Measurements from ENCODE around the gene FXYD1. TPM values are rescaled to one million over a fixed set of nuclear protein-coding genes. Genes with fewer than 3 reads are reported as not detected.

FXYD1 gene
- total RNA-seq, 1 experiment from 2014 or later = 13.3 TPM

- no peak for TF ChIP-seq IRF2 (CRISPR knock-in tag; IDR thresholded peaks at IDR 0.05; ENCODE audit: borderline replicate concordance, low read depth)
- TF ChIP-seq GTF2I (CRISPR knock-in tag; conservative IDR thresholded peaks at IDR 0.05) = no peak
- TF ChIP-seq, protein P1, sequence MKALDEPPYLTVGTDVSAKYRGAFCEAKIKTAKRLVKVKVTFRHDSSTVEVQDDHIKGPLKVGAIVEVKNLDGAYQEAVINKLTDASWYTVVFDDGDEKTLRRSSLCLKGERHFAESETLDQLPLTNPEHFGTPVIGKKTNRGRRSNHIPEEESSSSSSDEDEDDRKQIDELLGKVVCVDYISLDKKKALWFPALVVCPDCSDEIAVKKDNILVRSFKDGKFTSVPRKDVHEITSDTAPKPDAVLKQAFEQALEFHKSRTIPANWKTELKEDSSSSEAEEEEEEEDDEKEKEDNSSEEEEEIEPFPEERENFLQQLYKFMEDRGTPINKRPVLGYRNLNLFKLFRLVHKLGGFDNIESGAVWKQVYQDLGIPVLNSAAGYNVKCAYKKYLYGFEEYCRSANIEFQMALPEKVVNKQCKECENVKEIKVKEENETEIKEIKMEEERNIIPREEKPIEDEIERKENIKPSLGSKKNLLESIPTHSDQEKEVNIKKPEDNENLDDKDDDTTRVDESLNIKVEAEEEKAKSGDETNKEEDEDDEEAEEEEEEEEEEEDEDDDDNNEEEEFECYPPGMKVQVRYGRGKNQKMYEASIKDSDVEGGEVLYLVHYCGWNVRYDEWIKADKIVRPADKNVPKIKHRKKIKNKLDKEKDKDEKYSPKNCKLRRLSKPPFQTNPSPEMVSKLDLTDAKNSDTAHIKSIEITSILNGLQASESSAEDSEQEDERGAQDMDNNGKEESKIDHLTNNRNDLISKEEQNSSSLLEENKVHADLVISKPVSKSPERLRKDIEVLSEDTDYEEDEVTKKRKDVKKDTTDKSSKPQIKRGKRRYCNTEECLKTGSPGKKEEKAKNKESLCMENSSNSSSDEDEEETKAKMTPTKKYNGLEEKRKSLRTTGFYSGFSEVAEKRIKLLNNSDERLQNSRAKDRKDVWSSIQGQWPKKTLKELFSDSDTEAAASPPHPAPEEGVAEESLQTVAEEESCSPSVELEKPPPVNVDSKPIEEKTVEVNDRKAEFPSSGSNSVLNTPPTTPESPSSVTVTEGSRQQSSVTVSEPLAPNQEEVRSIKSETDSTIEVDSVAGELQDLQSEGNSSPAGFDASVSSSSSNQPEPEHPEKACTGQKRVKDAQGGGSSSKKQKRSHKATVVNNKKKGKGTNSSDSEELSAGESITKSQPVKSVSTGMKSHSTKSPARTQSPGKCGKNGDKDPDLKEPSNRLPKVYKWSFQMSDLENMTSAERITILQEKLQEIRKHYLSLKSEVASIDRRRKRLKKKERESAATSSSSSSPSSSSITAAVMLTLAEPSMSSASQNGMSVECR (CRISPR knock-in tag; IDR thresholded peaks at IDR 0.05; ENCODE audit: borderline replicate concordance) = no peak
- TF ChIP-seq, protein P2, sequence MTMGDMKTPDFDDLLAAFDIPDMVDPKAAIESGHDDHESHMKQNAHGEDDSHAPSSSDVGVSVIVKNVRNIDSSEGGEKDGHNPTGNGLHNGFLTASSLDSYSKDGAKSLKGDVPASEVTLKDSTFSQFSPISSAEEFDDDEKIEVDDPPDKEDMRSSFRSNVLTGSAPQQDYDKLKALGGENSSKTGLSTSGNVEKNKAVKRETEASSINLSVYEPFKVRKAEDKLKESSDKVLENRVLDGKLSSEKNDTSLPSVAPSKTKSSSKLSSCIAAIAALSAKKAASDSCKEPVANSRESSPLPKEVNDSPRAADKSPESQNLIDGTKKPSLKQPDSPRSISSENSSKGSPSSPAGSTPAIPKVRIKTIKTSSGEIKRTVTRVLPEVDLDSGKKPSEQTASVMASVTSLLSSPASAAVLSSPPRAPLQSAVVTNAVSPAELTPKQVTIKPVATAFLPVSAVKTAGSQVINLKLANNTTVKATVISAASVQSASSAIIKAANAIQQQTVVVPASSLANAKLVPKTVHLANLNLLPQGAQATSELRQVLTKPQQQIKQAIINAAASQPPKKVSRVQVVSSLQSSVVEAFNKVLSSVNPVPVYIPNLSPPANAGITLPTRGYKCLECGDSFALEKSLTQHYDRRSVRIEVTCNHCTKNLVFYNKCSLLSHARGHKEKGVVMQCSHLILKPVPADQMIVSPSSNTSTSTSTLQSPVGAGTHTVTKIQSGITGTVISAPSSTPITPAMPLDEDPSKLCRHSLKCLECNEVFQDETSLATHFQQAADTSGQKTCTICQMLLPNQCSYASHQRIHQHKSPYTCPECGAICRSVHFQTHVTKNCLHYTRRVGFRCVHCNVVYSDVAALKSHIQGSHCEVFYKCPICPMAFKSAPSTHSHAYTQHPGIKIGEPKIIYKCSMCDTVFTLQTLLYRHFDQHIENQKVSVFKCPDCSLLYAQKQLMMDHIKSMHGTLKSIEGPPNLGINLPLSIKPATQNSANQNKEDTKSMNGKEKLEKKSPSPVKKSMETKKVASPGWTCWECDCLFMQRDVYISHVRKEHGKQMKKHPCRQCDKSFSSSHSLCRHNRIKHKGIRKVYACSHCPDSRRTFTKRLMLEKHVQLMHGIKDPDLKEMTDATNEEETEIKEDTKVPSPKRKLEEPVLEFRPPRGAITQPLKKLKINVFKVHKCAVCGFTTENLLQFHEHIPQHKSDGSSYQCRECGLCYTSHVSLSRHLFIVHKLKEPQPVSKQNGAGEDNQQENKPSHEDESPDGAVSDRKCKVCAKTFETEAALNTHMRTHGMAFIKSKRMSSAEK (CRISPR knock-in tag; IDR thresholded peaks at IDR 0.05; ENCODE audit: borderline replicate concordance) = no peak
Measured at GRCh38 chr19:35134601-35135242, 3.9 kb upstream of the FXYD1 start, which contains the start of gene LGI4 (continued).

DNA sequence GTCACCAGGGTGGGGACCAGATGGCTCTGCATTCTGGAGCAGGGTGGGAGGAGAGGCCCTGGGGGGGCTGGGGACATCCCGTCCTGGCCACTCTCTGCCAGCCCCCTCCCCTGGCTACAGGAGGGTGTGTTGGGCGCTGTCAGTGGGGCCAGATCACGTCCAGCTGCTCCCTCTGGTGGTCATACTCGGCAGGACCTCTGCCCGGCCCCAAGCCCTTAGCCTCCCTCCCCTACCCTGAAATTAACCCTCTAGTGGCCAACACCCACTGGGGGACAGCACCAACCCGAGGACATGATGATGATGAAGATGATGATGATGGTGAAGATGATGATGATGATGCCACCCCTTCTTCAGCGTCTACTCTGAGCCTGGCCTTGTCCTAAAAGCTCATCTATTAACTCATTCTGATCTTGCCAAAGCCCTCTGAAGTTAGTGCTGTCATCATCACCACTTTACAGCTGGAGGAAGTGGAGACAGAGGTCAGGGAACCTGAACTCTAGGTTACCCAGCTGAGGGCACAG lies 3.2 kb upstream of the FXYD1 start:
- peaks cover 21% of the 10 kb centered on the region for H3K4me1 Mint-ChIP-seq
- peaks cover 4% of the 10 kb centered on the region; the same call in 1 of the 2 replicates for H3K36me3 Mint-ChIP-seq
- H3K27ac Mint-ChIP-seq = no peak overlapping the region
- peaks cover 12% of the 10 kb centered on the region for H3K9me3 Mint-ChIP-seq
- DNase-seq (ENCODE audit: low spot score) (peak; percentile 88), ATAC-seq (peak; percentile 91)
- TF ChIP-seq NFYB (CRISPR knock-in tag; conservative IDR thresholded peaks at IDR 0.05; ENCODE audit: low read depth) = no peak
- TF ChIP-seq, protein P3, sequence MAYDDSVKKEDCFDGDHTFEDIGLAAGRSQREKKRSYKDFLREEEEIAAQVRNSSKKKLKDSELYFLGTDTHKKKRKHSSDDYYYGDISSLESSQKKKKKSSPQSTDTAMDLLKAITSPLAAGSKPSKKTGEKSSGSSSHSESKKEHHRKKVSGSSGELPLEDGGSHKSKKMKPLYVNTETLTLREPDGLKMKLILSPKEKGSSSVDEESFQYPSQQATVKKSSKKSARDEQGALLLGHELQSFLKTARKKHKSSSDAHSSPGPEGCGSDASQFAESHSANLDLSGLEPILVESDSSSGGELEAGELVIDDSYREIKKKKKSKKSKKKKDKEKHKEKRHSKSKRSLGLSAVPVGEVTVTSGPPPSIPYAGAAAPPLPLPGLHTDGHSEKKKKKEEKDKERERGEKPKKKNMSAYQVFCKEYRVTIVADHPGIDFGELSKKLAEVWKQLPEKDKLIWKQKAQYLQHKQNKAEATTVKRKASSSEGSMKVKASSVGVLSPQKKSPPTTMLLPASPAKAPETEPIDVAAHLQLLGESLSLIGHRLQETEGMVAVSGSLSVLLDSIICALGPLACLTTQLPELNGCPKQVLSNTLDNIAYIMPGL (CRISPR knock-in tag; IDR thresholded peaks at IDR 0.05) = peak; percentile 70
- TF ChIP-seq ZNF416 (CRISPR knock-in tag; IDR thresholded peaks at IDR 0.05) = peak; percentile 60; the same call in 1 of the 2 replicates
- TF ChIP-seq CTCF (IDR thresholded peaks at IDR 0.05) = peak; percentile 93
- TF ChIP-seq FOXK1 (CRISPR knock-in tag; IDR thresholded peaks at IDR 0.05) = peak; percentile 49; the same call in 1 of the 2 replicates
- POLR2A ChIA-PET = interaction anchor here (0.6 kb wide), 1 partner anchor 68 kb away, joined by 3 read pairs; no protein-coding TSS in a partner anchor
- peaks cover 9% of the 10 kb centered on the region for H3K27me3 Mint-ChIP-seq (ENCODE audit: low read depth)
- CTCF ChIA-PET = interaction anchor here (0.5 to 5.2 kb wide), 32 partner anchors 9 to 613 kb away, joined by 3 to 72 read pairs (median 5); partner anchors contain the start of genes FXYD3, FXYD5, HPN and LIN37
- H3K4me3 Mint-ChIP-seq = peak overlapping the region; percentile 10; the same call in 1 of the 2 replicates

Data from WTC11 (cell line).